HG02970 (cell line): Measurements from ENCODE around the gene CHPF.

Experiments used
- ATAC-seq: cut with Tn5 transposase; IDR thresholded peaks from one replicate; pipeline ENCODE4 v1.9.1; 2021; ENCODE audit warnings: mild to moderate bottlenecking, moderate library complexity, moderate number of reproducible peaks; ENCODE audit not compliant: unreplicated experiment, low FRiP score

The CHPF gene

GRCh38 chr2:219569635-219570034 lies 26.0 kb upstream of the CHPF start:
- ATAC-seq: no peak

GRCh38 chr2:219569041-219569440 lies 25.4 kb upstream of the CHPF start:
- ATAC-seq: no peak

- ATAC-seq: no peak
These were observed 24.3 kb upstream of the CHPF start for GRCh38 chr2:219567791-219568361.

GRCh38 chr2:219567131-219567530 lies 23.5 kb upstream of the CHPF start:
- no peak for ATAC-seq

GRCh38 chr2:219566640-219567039 lies 23.0 kb upstream of the CHPF start:
- no peak for ATAC-seq

- ATAC-seq: no peak
These were observed 21.8 kb upstream of the CHPF start for GRCh38 chr2:219565130-219566080.

GRCh38 chr2:219563271-219563928 lies 19.8 kb upstream of the CHPF start:
- ATAC-seq: no peak

- ATAC-seq: no peak
These were observed 18.7 kb upstream of the CHPF start for GRCh38 chr2:219562049-219563020.

- no peak for ATAC-seq
These were observed 17.8 kb upstream of the CHPF start for GRCh38 chr2:219561179-219562048.

- ATAC-seq: no peak
These were observed 17.2 kb upstream of the CHPF start for GRCh38 chr2:219560893-219561178.

GRCh38 chr2:219560037-219560892 lies 16.7 kb upstream of the CHPF start:
- ATAC-seq: no peak

- no peak for ATAC-seq
These were observed 15.7 kb upstream of the CHPF start for GRCh38 chr2:219559156-219559915.

GRCh38 chr2:219557791-219558785 lies 14.5 kb upstream of the CHPF start:
- ATAC-seq: no peak

GRCh38 chr2:219557320-219557719 lies 13.7 kb upstream of the CHPF start:
- no peak for ATAC-seq

GRCh38 chr2:219556413-219556812 lies 12.8 kb upstream of the CHPF start:
- ATAC-seq: no peak

- no peak for ATAC-seq
These were observed 12.3 kb upstream of the CHPF start for GRCh38 chr2:219555956-219556355.

- ATAC-seq: no peak
These were observed 10.7 kb upstream of the CHPF start for GRCh38 chr2:219554350-219554749.
